Vagina (tissue), 2 donors: ENCODE results near the gene SLC7A9.

Source experiments
- POLR2A ChIP-seq, 2 donors: fragments of 450-650 bp; IDR thresholded peaks; one replicate each; pipeline ENCODE4 v1.6.1; 2017; ENCODE audit warnings: antibody characterized with exemption in 2 of 2, mild to moderate bottlenecking in 2 of 2, moderate library complexity in 2 of 2
- TF ChIP-seq, protein P1 (sequence below), 3 experiments: fragments of 450-650 bp in 2 of 3; fragments of 200-600 bp in 1 of 3; sonication (generic) in 1 of 3; IDR thresholded peaks; one replicate each; pipeline ENCODE4 v1.5.1; 2017 to 2019; ENCODE audit warnings: antibody characterized with exemption in 3 of 3, mild to moderate bottlenecking in 2 of 3, moderate library complexity in 2 of 3

- TF ChIP-seq, protein P1, sequence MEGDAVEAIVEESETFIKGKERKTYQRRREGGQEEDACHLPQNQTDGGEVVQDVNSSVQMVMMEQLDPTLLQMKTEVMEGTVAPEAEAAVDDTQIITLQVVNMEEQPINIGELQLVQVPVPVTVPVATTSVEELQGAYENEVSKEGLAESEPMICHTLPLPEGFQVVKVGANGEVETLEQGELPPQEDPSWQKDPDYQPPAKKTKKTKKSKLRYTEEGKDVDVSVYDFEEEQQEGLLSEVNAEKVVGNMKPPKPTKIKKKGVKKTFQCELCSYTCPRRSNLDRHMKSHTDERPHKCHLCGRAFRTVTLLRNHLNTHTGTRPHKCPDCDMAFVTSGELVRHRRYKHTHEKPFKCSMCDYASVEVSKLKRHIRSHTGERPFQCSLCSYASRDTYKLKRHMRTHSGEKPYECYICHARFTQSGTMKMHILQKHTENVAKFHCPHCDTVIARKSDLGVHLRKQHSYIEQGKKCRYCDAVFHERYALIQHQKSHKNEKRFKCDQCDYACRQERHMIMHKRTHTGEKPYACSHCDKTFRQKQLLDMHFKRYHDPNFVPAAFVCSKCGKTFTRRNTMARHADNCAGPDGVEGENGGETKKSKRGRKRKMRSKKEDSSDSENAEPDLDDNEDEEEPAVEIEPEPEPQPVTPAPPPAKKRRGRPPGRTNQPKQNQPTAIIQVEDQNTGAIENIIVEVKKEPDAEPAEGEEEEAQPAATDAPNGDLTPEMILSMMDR (IDR thresholded peaks at IDR 0.05) = no peak
- no peak for TF ChIP-seq POLR2A (IDR thresholded peaks at IDR 0.05)
Observed at GRCh38 chr19:32872391-32872790, 2.8 kb upstream of the SLC7A9 start.
